GM12872 (cell line): ENCODE results near the gene C12orf56.

Source experiments
- CTCF ChIP-seq: IDR thresholded peaks from 3 replicates; pipeline ENCODE4 v1.5.1; 2011; ENCODE audit warnings: low read depth, mild to moderate bottlenecking, low read length, moderate library complexity; ENCODE audit not compliant: insufficient read depth

The C12orf56 gene

GRCh38 chr12:64240781-64241180 is 149.8 kb downstream of the C12orf56 start:
- TF ChIP-seq CTCF, result no peak

DNA sequence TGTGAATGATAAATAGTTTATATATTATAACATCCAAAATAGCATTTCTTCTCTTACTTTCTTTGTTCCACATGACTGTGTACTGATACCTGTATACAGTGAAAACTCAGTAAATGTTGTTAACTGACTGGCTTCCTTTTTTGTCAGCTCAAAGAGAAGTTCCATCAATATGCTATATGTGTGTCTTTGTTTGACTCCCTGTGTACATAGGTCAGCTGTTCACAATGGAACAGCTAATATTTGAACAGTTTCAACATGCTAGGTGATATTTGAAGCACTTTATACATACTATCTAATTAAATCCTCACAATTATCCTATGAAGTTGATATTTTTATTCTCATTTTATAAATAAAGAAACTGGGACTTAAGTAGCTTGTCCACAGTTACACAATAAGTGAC is 153.2 kb downstream of the C12orf56 start:
- TF ChIP-seq CTCF, result no peak

DNA sequence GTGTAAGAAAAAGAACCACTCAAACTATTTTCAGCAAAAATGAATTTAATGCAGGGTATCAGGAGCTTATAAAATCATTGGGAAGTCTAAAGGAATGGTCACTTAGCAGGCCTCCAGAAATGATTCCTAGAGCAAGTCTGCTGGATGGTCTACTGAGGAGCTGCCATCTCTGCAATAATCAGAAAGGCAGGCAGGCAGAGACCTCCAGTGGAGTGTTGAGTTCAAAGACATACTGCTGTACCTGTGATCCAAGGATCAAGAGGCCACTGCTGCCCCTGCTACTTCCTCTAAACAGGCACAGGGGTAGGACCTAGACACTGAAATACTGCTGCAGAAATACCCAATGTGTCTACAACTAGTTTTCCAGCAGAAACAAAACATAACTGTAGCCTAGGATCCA is 154.0 kb downstream of the C12orf56 start:
- TF ChIP-seq CTCF, result no peak

- TF ChIP-seq CTCF, result no peak
Measured at GRCh38 chr12:64232196-64232595, 158.4 kb downstream of the C12orf56 start.

DNA sequence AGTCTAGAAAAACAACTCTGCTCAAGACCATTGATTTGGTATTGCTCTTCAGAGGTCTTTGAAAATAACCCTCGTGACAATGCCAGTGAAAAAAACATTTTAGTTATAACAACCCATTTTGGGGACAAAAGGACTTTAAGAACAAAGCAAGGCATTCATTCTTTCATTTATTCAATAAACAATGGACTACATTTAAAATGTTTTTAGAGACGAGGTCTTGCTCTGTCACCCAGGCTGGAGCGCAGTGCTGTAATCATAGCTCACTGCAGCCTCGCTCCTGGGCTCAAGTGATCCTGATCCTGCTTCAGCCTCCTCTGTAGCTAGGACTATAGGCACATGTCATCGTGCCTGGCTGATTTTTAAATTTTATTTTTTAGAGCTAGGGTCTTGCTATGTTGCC is 160.8 kb downstream of the C12orf56 start:
- TF ChIP-seq CTCF, result no peak

DNA sequence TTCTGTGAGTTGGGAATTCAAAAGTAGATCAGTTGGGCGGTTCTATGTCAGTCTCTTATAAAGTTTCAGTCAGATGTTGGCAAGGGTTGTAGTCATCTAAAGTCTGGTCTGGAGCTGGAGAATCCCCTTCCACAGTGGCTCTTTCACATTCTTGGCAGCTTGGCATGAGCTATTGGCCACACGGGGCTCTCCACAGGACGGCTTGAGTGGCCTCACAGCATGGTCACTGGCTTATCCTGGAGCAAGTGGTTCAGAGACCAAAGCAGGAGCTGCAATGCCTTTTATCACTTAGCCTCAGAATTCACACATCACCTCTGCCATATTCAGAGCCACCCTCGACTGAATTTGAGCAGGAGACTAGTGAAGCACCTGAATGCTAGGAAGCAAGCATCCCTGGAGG is 161.3 kb downstream of the C12orf56 start:
- no peak for TF ChIP-seq CTCF

- TF ChIP-seq CTCF, result no peak
Measured at GRCh38 chr12:64225626-64226025, 164.9 kb downstream of the C12orf56 start.
